Neuronal stem cell (in vitro differentiated cells): ENCODE results near the gene KIAA0753.
"Not testable (repeated sequence)": the region's sequence is repeated elsewhere in the genome, so short reads cannot be mapped to it uniquely, and the experiment has no call there.

Experiments
- DNase-seq: peaks from one replicate; pipeline ENCODE4 v3.0.0-alpha.2; 2013; ENCODE audit warnings: low spot score
- H2AFZ ChIP-seq: one replicate; pipeline ENCODE4 v1.6.1; 2013; ENCODE audit warnings: mild to moderate bottlenecking, low read length, inconsistent platforms
- H2AK5ac ChIP-seq: 2 replicates; pipeline ENCODE4 v1.6.1; 2013; ENCODE audit warnings: low read depth, mild to moderate bottlenecking, inconsistent platforms, low read length, moderate library complexity, mixed read lengths
- H2BK120ac ChIP-seq: 2 replicates; pipeline ENCODE4 v1.6.1; 2013; ENCODE audit warnings: low read depth, mild to moderate bottlenecking, inconsistent platforms, low read length, moderate library complexity, mixed read lengths
- H2BK12ac ChIP-seq: one replicate; pipeline ENCODE4 v1.6.1; 2013; ENCODE audit warnings: low read length, inconsistent platforms
- H2BK15ac ChIP-seq: 2 replicates; pipeline ENCODE4 v1.6.1; 2013; ENCODE audit warnings: mild to moderate bottlenecking, low read length, inconsistent platforms, mixed read lengths
- H2BK5ac ChIP-seq: one replicate; pipeline ENCODE4 v1.6.1; 2013; ENCODE audit warnings: inconsistent platforms, mild to moderate bottlenecking, low read length, moderate library complexity
- H3K14ac ChIP-seq: one replicate; pipeline ENCODE4 v1.6.1; 2013; ENCODE audit warnings: low read length, inconsistent platforms
- H3K18ac ChIP-seq: 2 replicates; pipeline ENCODE4 v1.6.1; 2013; ENCODE audit warnings: low read length, inconsistent platforms
- H3K23ac ChIP-seq: 2 replicates; pipeline ENCODE4 v1.6.1; 2013; ENCODE audit warnings: low read depth, mild to moderate bottlenecking, mixed read lengths, low read length, inconsistent platforms; ENCODE audit not compliant: poor library complexity
- H3K27ac ChIP-seq: replicated peaks from 3 replicates; pipeline ENCODE4 v1.5.1; 2013; ENCODE audit warnings: low read length, inconsistent platforms
- H3K27me3 ChIP-seq, 3 experiments: 2 replicates each; pipeline ENCODE4 v1.6.1; 2013; ENCODE audit warnings: low read length in 3 of 3, mild to moderate bottlenecking in 2 of 3, inconsistent platforms in 1 of 3, low read depth in 1 of 3, mixed read lengths in 1 of 3, moderate library complexity in 1 of 3; ENCODE audit not compliant: control insufficient read depth in 3 of 3, insufficient read depth in 3 of 3
- H3K36me3 ChIP-seq, 2 donors: replicated peaks in 1 of 2; 2 replicates each; pipeline ENCODE4 v1.6.1; 2013; ENCODE audit warnings: low read length in 2 of 2; ENCODE audit not compliant: control insufficient read depth in 2 of 2, insufficient read depth in 2 of 2
- H3K4ac ChIP-seq: 2 replicates; pipeline ENCODE4 v1.6.1; 2013; ENCODE audit warnings: inconsistent platforms, mild to moderate bottlenecking, low read length, moderate library complexity
- H3K4me1 ChIP-seq, 2 donors: 1 replicate in 1 of 2; 2 replicates in 1 of 2; pipeline ENCODE4 v1.6.1; 2013; ENCODE audit warnings: low read length in 2 of 2, low read depth in 1 of 2; ENCODE audit not compliant: control insufficient read depth in 2 of 2, insufficient read depth in 1 of 2
- H3K4me2 ChIP-seq: one replicate; pipeline ENCODE4 v1.6.1; 2013; ENCODE audit warnings: mild to moderate bottlenecking, low read length, inconsistent platforms; ENCODE audit not compliant: insufficient read depth, poor library complexity, severe bottlenecking
- H3K4me3 ChIP-seq, 2 donors: 2 replicates each; pipeline ENCODE4 v1.5.1; 2013; ENCODE audit warnings: low read length in 2 of 2, mild to moderate bottlenecking in 2 of 2, inconsistent platforms in 1 of 2, moderate library complexity in 1 of 2
- H3K79me1 ChIP-seq: one replicate; pipeline ENCODE4 v1.6.1; 2013; ENCODE audit warnings: low read depth, mild to moderate bottlenecking, inconsistent platforms, low read length, moderate library complexity
- H3K9ac ChIP-seq: one replicate; pipeline ENCODE4 v1.6.1; 2013; ENCODE audit warnings: mild to moderate bottlenecking, low read depth, low read length, inconsistent platforms; ENCODE audit not compliant: poor library complexity
- H3K9me3 ChIP-seq, 2 donors: replicated peaks in 1 of 2; 2 replicates each; pipeline versions ENCODE3 to v1.6.1; 2013; ENCODE audit warnings: low read length in 2 of 2, mild to moderate bottlenecking in 2 of 2, inconsistent platforms in 1 of 2, low read depth in 1 of 2, mixed read lengths in 1 of 2, moderate library complexity in 1 of 2; ENCODE audit not compliant: control insufficient read depth in 2 of 2, insufficient read depth in 1 of 2
- H4K8ac ChIP-seq: one replicate; pipeline ENCODE4 v1.6.1; 2013; ENCODE audit warnings: low read depth, mild to moderate bottlenecking, inconsistent platforms, low read length, moderate library complexity
- H4K91ac ChIP-seq: one replicate; pipeline ENCODE4 v1.6.1; 2013; ENCODE audit warnings: low read length, low read depth, mild to moderate bottlenecking, inconsistent platforms; ENCODE audit not compliant: poor library complexity
- WGBS, 2 donors: extraction: QIAGEN DNeasy Blood & Tissue Kit; methylation state at CpG; one replicate each; pipeline ENCODE4 v1.1.7; 2013; ENCODE audit warnings: missing lambda C conversion rate in 2 of 2, mixed read lengths in 1 of 2; ENCODE audit not compliant: insufficient read length in 2 of 2, insufficient replicate concordance in 1 of 2; ENCODE audit errors: extremely low coverage in 2 of 2; 5-methylcytosine and 5-hydroxymethylcytosine counted together

KIAA0753 gene

DNA sequence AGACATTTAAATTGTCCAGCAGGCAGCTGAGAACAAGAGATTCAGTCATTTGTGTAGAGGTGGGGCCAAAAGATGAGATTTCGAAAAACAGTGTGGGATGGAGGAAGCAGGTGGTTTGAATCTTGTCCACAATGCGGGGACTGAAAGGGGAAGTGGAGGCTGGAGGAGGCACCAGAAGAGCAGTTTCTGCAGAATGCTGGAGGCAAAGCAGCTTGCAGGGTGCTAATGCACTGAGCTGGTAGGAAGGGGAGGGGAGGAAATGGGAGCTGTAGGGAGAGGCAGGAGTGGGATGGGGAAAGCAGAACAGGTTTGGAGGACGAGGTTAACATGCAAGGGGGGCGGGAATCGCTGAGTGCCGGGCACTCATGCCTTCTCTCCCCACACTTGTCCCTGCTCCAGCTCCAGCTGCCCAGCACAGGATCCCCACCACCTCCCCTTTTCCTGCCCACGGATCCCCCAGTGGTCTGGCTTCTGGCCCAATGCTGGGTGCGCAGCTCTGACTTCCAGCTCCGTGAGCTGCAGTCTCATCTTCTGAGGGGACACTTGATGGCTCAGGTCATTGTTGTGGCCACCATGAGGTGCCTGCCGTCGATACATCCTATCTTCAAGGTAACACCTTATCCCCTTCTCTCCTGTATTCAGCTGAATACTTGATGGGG is 20.4 kb upstream of the KIAA0753 start:
- H3K79me1 ChIP-seq, result no peaks in the 10 kb centered on the region
- H3K27me3 ChIP-seq, result peaks cover 0 to 61% (median 15%) of the 10 kb centered on the region in 3 experiments
- no peak overlapping the region for H2BK120ac ChIP-seq
- H3K18ac ChIP-seq, result no peak overlapping the region
- no CpG with 5 or more reads among the region's 11 CpGs for WGBS, 2 donors
- no peak overlapping the region for H3K4me2 ChIP-seq
- H3K9ac ChIP-seq, result no peak overlapping the region
- H2AK5ac ChIP-seq, result no peak overlapping the region
- no peak overlapping the region for H3K27ac ChIP-seq
- no peak overlapping the region for H4K8ac ChIP-seq
- no peak overlapping the region for H2BK5ac ChIP-seq
- no peaks in the 10 kb centered on the region for H3K9me3 ChIP-seq
- H2AFZ ChIP-seq, result no peak overlapping the region
- no peak overlapping the region for H3K14ac ChIP-seq
- peaks cover 0 to 4% of the 10 kb centered on the region in 2 donors for H3K4me1 ChIP-seq
- no peak for DNase-seq
- H2BK15ac ChIP-seq, result no peak overlapping the region
- H3K36me3 ChIP-seq, result no peaks in the 10 kb centered on the region
- no peak overlapping the region for H2BK12ac ChIP-seq
- no peak overlapping the region for H4K91ac ChIP-seq
- H3K4me3 ChIP-seq, result no peak overlapping the region
- no peak overlapping the region for H3K23ac ChIP-seq
- no peak overlapping the region for H3K4ac ChIP-seq

GRCh38 chr17:6660101-6660500 is 19.6 kb upstream of the KIAA0753 start:
- H3K4me3 ChIP-seq, result no peak overlapping the region
- H2AK5ac ChIP-seq, result no peak overlapping the region
- no peaks in the 10 kb centered on the region for H3K36me3 ChIP-seq
- H3K18ac ChIP-seq, result no peak overlapping the region
- H3K9me3 ChIP-seq, result no peaks in the 10 kb centered on the region
- H2BK15ac ChIP-seq, result no peak overlapping the region
- no peak overlapping the region for H3K4ac ChIP-seq
- H3K4me2 ChIP-seq, result no peak overlapping the region
- H3K23ac ChIP-seq, result no peak overlapping the region
- H3K79me1 ChIP-seq, result no peaks in the 10 kb centered on the region
- no peak overlapping the region for H2AFZ ChIP-seq
- no peak overlapping the region for H4K8ac ChIP-seq
- H4K91ac ChIP-seq, result no peak overlapping the region
- peaks cover 0 to 65% (median 21%) of the 10 kb centered on the region in 3 experiments for H3K27me3 ChIP-seq
- H3K9ac ChIP-seq, result no peak overlapping the region
- H2BK120ac ChIP-seq, result no peak overlapping the region
- H3K27ac ChIP-seq, result no peak overlapping the region
- DNase-seq, result no peak
- peaks cover 3 to 7% of the 10 kb centered on the region in 2 donors for H3K4me1 ChIP-seq
- no peak overlapping the region for H2BK12ac ChIP-seq
- H2BK5ac ChIP-seq, result no peak overlapping the region
- no CpG with 5 or more reads among the region's 9 CpGs for WGBS, 2 donors
- no peak overlapping the region for H3K14ac ChIP-seq

- not testable (repeated sequence) for H3K18ac ChIP-seq, H3K36me3 ChIP-seq, H4K8ac ChIP-seq, H3K4ac ChIP-seq, H3K14ac ChIP-seq, H2BK120ac ChIP-seq, H4K91ac ChIP-seq, DNase-seq, H3K79me1 ChIP-seq, H2BK12ac ChIP-seq, H3K23ac ChIP-seq, H2AFZ ChIP-seq, H3K27ac ChIP-seq, H3K4me3 ChIP-seq, H3K9ac ChIP-seq, H3K4me2 ChIP-seq, H2AK5ac ChIP-seq, H2BK5ac ChIP-seq, H3K9me3 ChIP-seq, H2BK15ac ChIP-seq
- Histone ChIP-seq H3K4me1 (peaks cover 12 to 19% of the 10 kb centered on the region in 2 donors), H3K27me3 (peaks cover 0 to 72% (median 32%) of the 10 kb centered on the region in 3 experiments)
- no CpG with 5 or more reads among the region's 5 CpGs for WGBS, 2 donors
These were observed 17.9 kb upstream of the KIAA0753 start for GRCh38 chr17:6658411-6658810.

- no peak overlapping the region for H2BK5ac ChIP-seq
- H3K9ac ChIP-seq, result no peak overlapping the region
- H3K4me1 ChIP-seq, result peaks cover 12 to 20% of the 10 kb centered on the region in 2 donors
- H3K23ac ChIP-seq, result no peak overlapping the region
- H3K27me3 ChIP-seq, result peaks cover 0 to 70% (median 32%) of the 10 kb centered on the region in 3 experiments
- H4K91ac ChIP-seq, result no peak overlapping the region
- H3K4me3 ChIP-seq, result peak overlapping the region in 1 of 2 donors; percentile 35
- H3K18ac ChIP-seq, result peak overlapping the region; percentile 84
- no peak overlapping the region for H2BK15ac ChIP-seq
- H2AFZ ChIP-seq, result peak overlapping the region; percentile 79
- no peaks in the 10 kb centered on the region for H3K9me3 ChIP-seq
- H3K27ac ChIP-seq, result no peak overlapping the region
- no CpG with 5 or more reads among the region's 18 CpGs for WGBS, 2 donors
- H4K8ac ChIP-seq, result no peak overlapping the region
- H3K4me2 ChIP-seq, result peak overlapping the region; percentile 24
- H2BK120ac ChIP-seq, result no peak overlapping the region
- no peak for DNase-seq
- no peaks in the 10 kb centered on the region for H3K79me1 ChIP-seq
- no peak overlapping the region for H3K14ac ChIP-seq
- no peak overlapping the region for H3K4ac ChIP-seq
- H2BK12ac ChIP-seq, result no peak overlapping the region
- H3K36me3 ChIP-seq, result no peaks in the 10 kb centered on the region
- peak overlapping the region; percentile 67 for H2AK5ac ChIP-seq
These were observed 17.2 kb upstream of the KIAA0753 start for GRCh38 chr17:6657633-6658287.
